PC-9 (cell line): Measurements from ENCODE around the gene TVP23B.
"Not testable (repeated sequence)": the region's sequence is repeated elsewhere in the genome, so short reads cannot be mapped to it uniquely, and the experiment has no call there.

Source experiments
- CTCF ChIP-seq: fragments of 200-600 bp; sonication (generic); conservative IDR thresholded peaks from 2 replicates; pipeline ENCODE4 v1.6.1; 2017; ENCODE audit warnings: mixed run types, antibody characterized with exemption, mild to moderate bottlenecking, moderate library complexity
- EZH2 ChIP-seq: fragments of 200-600 bp; sonication (generic); IDR thresholded peaks from 2 replicates; pipeline ENCODE4 v1.8.0; 2017; ENCODE audit warnings: antibody characterized with exemption, low read depth

- TF ChIP-seq CTCF, EZH2: not testable (repeated sequence)
Measured at GRCh38 chr17:18781805-18782204, 822 bp downstream of the TVP23B start.
